SK-N-SH treated with all-trans-retinoic acid at 6 μM for 48 hours (cell line): Measurements from ENCODE around the gene SORCS1.

Source experiments
- ATAC-seq: fragments of 200-7000 bp; cut with Tn5 transposase; 3 replicates; pipeline ENCODE4 v1.9.1; 2020; ENCODE audit warnings: mild to moderate bottlenecking, moderate library complexity
- ARNTL ChIP-seq: fragments of 450-650 bp; formaldehyde crosslinking; IDR thresholded peaks from 2 replicates; pipeline ENCODE4 v1.5.0; 2020; ENCODE audit warnings: low read depth, mild to moderate bottlenecking, moderate library complexity, borderline replicate concordance
- BACH2 ChIP-seq: fragments of 250-450 bp; sonication (Bioruptor Pico); IDR thresholded peaks from 2 replicates; pipeline ENCODE4 v1.9.0; 2021; ENCODE audit warnings: mild to moderate bottlenecking, borderline replicate concordance
- CSDC2 ChIP-seq: fragments of 250-450 bp; sonication (Bioruptor Pico); IDR thresholded peaks from 2 replicates; pipeline ENCODE4 v1.5.0; 2020; ENCODE audit warnings: mild to moderate bottlenecking, moderate library complexity
- ESRRG ChIP-seq: fragments of 250-450 bp; sonication (Bioruptor Pico); IDR thresholded peaks from 2 replicates; pipeline ENCODE4 v1.6.1; 2021; ENCODE audit warnings: mild to moderate bottlenecking
- GLIS3 ChIP-seq: fragments of 250-450 bp; sonication (Bioruptor Pico); IDR thresholded peaks from 2 replicates; pipeline ENCODE4 v1.5.0; 2020; ENCODE audit warnings: mild to moderate bottlenecking, moderate library complexity
- ISL1 ChIP-seq: fragments of 250-450 bp; sonication (Bioruptor Pico); IDR thresholded peaks from 2 replicates; pipeline ENCODE4 v2.1.2; 2022; ENCODE audit warnings: mild to moderate bottlenecking, moderate library complexity
- PPARA ChIP-seq: fragments of 250-450 bp; sonication (Bioruptor Pico); IDR thresholded peaks from 2 replicates; pipeline ENCODE4 v1.5.0; 2020; ENCODE audit warnings: mild to moderate bottlenecking, borderline replicate concordance
- RARB ChIP-seq: fragments of 250-450 bp; sonication (Bioruptor Pico); IDR thresholded peaks from 2 replicates; pipeline ENCODE4 v1.8.0; 2021; ENCODE audit warnings: mild to moderate bottlenecking, moderate library complexity
- SNAI2 ChIP-seq: fragments of 250-450 bp; sonication (Bioruptor Pico); IDR thresholded peaks from 2 replicates; pipeline ENCODE4 v1.5.0; 2020; ENCODE audit warnings: mild to moderate bottlenecking, moderate library complexity
- TCF4 ChIP-seq: fragments of 250-450 bp; sonication (Bioruptor Pico); IDR thresholded peaks from 2 replicates; pipeline ENCODE4 v1.8.0; 2021; ENCODE audit warnings: mild to moderate bottlenecking, moderate library complexity, borderline replicate concordance
- ZC3H10 ChIP-seq: fragments of 250-450 bp; sonication (Bioruptor Pico); IDR thresholded peaks from 2 replicates; pipeline ENCODE4 v1.5.1; 2021; ENCODE audit warnings: mild to moderate bottlenecking, moderate library complexity
- ZFP3 ChIP-seq: fragments of 250-450 bp; sonication (Bioruptor Pico); IDR thresholded peaks from 2 replicates; pipeline ENCODE4 v1.5.0; 2020; ENCODE audit warnings: mild to moderate bottlenecking, moderate library complexity
- ZNF565 ChIP-seq: fragments of 450-650 bp; formaldehyde crosslinking; conservative IDR thresholded peaks from 2 replicates; pipeline ENCODE4 v1.5.0; 2020; ENCODE audit warnings: low read depth, mild to moderate bottlenecking, moderate library complexity
- ZNF70 ChIP-seq: fragments of 450-650 bp; formaldehyde crosslinking; IDR thresholded peaks from 2 replicates; pipeline ENCODE4 v1.5.0; 2020; ENCODE audit warnings: mild to moderate bottlenecking, moderate library complexity
- TF ChIP-seq, protein P1 (sequence below): fragments of 250-450 bp; sonication (Bioruptor Pico); IDR thresholded peaks from 2 replicates; pipeline ENCODE4 v1.5.0; 2020; ENCODE audit warnings: mild to moderate bottlenecking, moderate library complexity
- TF ChIP-seq, protein P2 (sequence below): fragments of 250-450 bp; sonication (Bioruptor Pico); IDR thresholded peaks from 2 replicates; pipeline ENCODE4 v1.5.1; 2020; ENCODE audit warnings: low read depth, mild to moderate bottlenecking, moderate library complexity
- TF ChIP-seq, protein P3 (sequence below): fragments of 250-450 bp; sonication (Bioruptor Pico); IDR thresholded peaks from 2 replicates; pipeline ENCODE4 v1.5.1; 2021; ENCODE audit warnings: mild to moderate bottlenecking, moderate library complexity
- TF ChIP-seq, protein P4 (sequence below): fragments of 250-450 bp; sonication (Bioruptor Pico); IDR thresholded peaks from 2 replicates; pipeline ENCODE4 v1.8.0; 2020; ENCODE audit warnings: mild to moderate bottlenecking, moderate library complexity, borderline replicate concordance

Gene SORCS1

DNA sequence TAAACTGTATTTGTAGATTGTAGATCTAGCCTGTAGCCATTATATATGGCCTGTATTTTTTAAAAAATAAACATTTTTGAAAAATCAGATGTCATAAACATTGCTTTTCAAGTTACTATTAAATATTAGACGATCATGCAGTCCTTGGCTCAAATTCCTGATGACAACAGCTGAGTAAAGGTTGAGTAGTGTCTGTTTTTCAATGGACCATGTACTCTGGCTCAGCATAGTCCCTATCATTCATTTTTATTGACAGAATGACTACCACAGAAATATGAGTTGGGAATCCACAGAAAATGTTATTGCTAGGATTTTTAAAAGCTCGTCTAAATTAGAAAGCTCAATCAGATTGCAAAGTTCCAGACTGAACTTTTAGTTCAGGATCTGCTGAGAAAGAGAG, 145.4 kb downstream of the SORCS1 start:
- TF ChIP-seq, protein P1, sequence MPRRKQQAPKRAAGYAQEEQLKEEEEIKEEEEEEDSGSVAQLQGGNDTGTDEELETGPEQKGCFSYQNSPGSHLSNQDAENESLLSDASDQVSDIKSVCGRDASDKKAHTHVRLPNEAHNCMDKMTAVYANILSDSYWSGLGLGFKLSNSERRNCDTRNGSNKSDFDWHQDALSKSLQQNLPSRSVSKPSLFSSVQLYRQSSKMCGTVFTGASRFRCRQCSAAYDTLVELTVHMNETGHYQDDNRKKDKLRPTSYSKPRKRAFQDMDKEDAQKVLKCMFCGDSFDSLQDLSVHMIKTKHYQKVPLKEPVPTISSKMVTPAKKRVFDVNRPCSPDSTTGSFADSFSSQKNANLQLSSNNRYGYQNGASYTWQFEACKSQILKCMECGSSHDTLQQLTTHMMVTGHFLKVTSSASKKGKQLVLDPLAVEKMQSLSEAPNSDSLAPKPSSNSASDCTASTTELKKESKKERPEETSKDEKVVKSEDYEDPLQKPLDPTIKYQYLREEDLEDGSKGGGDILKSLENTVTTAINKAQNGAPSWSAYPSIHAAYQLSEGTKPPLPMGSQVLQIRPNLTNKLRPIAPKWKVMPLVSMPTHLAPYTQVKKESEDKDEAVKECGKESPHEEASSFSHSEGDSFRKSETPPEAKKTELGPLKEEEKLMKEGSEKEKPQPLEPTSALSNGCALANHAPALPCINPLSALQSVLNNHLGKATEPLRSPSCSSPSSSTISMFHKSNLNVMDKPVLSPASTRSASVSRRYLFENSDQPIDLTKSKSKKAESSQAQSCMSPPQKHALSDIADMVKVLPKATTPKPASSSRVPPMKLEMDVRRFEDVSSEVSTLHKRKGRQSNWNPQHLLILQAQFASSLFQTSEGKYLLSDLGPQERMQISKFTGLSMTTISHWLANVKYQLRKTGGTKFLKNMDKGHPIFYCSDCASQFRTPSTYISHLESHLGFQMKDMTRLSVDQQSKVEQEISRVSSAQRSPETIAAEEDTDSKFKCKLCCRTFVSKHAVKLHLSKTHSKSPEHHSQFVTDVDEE (CRISPR knock-in tag): no peak
- no peak for TF ChIP-seq RARB (CRISPR knock-in tag)

DNA sequence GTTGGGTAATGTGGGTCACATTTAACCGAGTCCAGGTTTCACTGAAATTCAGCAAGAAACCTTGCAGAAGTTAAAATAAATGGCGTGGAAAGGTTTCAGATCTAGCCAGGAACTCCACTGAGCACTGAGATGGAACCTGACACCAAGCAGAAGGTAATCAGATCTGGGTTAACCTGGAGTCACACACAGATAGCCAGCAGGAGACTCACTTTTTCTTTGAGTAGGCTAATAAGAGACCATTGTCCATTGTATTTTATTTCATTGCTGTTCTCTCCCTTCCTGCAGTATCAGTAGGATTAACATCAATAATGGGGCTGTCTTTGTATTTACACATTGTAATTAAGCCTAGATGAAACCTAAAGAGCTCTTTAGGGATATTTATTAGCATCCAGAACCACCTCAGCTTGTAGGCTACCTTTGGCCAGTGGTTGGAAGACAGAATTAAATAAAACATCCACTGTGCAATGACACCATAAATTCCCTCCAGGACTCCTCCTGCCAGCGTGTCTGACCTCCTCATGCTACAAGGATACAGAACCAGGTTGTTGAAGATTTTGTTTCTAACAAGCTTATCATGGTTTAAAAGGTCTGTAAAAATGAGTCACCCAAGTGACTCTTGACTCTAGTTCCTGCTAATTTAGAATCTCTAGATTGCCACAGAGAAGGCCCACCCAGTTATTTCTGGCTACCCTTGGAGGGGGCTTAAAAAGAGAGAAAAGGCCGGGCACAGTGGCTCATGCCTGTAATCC, 151.1 kb downstream of the SORCS1 start:
- TF ChIP-seq, protein P2, sequence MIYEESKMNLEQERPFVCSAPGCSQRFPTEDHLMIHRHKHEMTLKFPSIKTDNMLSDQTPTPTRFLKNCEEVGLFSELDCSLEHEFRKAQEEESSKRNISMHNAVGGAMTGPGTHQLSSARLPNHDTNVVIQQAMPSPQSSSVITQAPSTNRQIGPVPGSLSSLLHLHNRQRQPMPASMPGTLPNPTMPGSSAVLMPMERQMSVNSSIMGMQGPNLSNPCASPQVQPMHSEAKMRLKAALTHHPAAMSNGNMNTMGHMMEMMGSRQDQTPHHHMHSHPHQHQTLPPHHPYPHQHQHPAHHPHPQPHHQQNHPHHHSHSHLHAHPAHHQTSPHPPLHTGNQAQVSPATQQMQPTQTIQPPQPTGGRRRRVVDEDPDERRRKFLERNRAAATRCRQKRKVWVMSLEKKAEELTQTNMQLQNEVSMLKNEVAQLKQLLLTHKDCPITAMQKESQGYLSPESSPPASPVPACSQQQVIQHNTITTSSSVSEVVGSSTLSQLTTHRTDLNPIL (CRISPR knock-in tag): no peak
- no peak for ATAC-seq

More for the DNA sequence above, 145.4 kb downstream of the SORCS1 start:
- no peak for ATAC-seq

DNA sequence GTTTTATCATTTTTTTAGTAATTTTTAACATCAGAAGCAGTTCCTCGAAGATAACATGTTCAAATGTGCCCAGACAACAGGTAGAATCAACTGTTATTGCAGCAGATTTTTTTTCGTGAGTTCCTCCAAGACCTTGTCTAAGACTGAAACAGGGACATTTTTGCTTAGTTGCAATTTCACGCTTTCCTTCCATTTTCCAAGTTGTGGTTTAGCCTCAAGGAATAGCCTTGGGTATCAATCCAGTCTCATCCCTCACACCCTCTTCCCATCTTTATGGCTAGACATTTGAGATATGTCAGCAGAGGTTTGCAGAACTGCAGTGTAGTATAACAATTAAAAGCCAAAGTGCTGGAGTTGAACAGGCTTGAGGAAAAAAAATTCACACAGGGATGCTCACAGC, 152.5 kb downstream of the SORCS1 start:
- TF ChIP-seq, protein P2 (CRISPR knock-in tag): no peak
- TF ChIP-seq, protein P1 (CRISPR knock-in tag): no peak
- TF ChIP-seq CSDC2: no peak
- TF ChIP-seq ARNTL (CRISPR knock-in tag): no peak
- TF ChIP-seq ESRRG (CRISPR knock-in tag): no peak
- TF ChIP-seq, all 23 proteins: peak for 0
- ATAC-seq: no peak

DNA sequence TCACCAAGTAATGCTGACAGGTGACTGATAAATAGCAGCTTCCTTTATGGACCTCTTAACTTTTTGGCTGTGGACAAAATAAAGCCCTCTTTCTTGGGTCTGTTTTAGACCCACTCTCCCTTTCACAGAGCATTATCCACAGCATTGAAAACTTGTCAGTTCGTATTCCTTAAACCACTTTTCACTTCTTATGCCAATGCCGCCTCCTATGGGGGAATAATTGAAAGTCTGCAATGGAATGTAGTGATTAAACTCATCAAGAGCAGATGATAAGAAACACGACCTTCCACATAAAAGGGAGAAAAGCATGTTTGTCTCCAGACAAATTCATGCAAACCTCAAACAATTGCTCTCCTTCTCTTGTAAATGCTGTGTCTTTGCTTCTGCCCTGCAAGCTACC, 153.4 kb downstream of the SORCS1 start:
- no peak for ATAC-seq
- TF ChIP-seq ZC3H10 (CRISPR knock-in tag) (no peak), ZNF70 (CRISPR knock-in tag) (no peak), ZFP3 (no peak), RARB (CRISPR knock-in tag) (no peak), BACH2 (CRISPR knock-in tag) (no peak), ZNF565 (CRISPR knock-in tag) (no peak), ISL1 (CRISPR knock-in tag) (no peak), PPARA (CRISPR knock-in tag) (no peak), TCF4 (CRISPR knock-in tag) (no peak), ESRRG (CRISPR knock-in tag) (no peak), SNAI2 (CRISPR knock-in tag) (no peak), GLIS3 (CRISPR knock-in tag) (no peak), CSDC2 (no peak)
- TF ChIP-seq, protein P2 (CRISPR knock-in tag): no peak
- TF ChIP-seq, protein P3, sequence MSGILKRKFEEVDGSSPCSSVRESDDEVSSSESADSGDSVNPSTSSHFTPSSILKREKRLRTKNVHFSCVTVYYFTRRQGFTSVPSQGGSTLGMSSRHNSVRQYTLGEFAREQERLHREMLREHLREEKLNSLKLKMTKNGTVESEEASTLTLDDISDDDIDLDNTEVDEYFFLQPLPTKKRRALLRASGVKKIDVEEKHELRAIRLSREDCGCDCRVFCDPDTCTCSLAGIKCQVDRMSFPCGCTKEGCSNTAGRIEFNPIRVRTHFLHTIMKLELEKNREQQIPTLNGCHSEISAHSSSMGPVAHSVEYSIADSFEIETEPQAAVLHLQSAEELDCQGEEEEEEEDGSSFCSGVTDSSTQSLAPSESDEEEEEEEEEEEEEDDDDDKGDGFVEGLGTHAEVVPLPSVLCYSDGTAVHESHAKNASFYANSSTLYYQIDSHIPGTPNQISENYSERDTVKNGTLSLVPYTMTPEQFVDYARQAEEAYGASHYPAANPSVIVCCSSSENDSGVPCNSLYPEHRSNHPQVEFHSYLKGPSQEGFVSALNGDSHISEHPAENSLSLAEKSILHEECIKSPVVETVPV (CRISPR knock-in tag): no peak
- TF ChIP-seq, protein P1 (CRISPR knock-in tag): no peak
- TF ChIP-seq, protein P4, sequence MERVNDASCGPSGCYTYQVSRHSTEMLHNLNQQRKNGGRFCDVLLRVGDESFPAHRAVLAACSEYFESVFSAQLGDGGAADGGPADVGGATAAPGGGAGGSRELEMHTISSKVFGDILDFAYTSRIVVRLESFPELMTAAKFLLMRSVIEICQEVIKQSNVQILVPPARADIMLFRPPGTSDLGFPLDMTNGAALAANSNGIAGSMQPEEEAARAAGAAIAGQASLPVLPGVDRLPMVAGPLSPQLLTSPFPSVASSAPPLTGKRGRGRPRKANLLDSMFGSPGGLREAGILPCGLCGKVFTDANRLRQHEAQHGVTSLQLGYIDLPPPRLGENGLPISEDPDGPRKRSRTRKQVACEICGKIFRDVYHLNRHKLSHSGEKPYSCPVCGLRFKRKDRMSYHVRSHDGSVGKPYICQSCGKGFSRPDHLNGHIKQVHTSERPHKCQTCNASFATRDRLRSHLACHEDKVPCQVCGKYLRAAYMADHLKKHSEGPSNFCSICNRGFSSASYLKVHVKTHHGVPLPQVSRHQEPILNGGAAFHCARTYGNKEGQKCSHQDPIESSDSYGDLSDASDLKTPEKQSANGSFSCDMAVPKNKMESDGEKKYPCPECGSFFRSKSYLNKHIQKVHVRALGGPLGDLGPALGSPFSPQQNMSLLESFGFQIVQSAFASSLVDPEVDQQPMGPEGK (CRISPR knock-in tag): no peak
- TF ChIP-seq, all 23 proteins: peak for 0
